NT2/D1 (cell line): ENCODE results near the gene FEZF1.

ENCODE experiments used
- SUZ12 ChIP-seq: IDR thresholded peaks from 2 replicates; pipeline ENCODE4 v1.6.1; 2011; ENCODE audit not compliant: insufficient read length, insufficient read depth; ENCODE audit errors: extremely low read depth
- YY1 ChIP-seq: IDR thresholded peaks from 2 replicates; pipeline ENCODE4 v1.6.1; 2011; ENCODE audit not compliant: insufficient read length, insufficient read depth
- ZNF274 ChIP-seq: IDR thresholded peaks from 2 replicates; pipeline ENCODE4 v1.6.1; 2011; ENCODE audit warnings: mild to moderate bottlenecking, low read depth, low read length

- TF ChIP-seq YY1 (no peak), ZNF274 (no peak), SUZ12 (no peak)
These were observed 44.2 kb downstream of the FEZF1 start for GRCh38 chr7:122260336-122260735.
